GM12878 (cell line): ENCODE measurements around the gene RAPGEF6. TPM values are rescaled to one million over a fixed set of nuclear protein-coding genes. Genes with fewer than 3 reads are reported as not detected.
A peak's percentile ranks its signal among the peaks of the same experiment; 100 is the strongest.

Experiments used
- ATAC-seq: fragments of 200-7000 bp; cut with Tn5 transposase; 3 replicates; pipeline ENCODE4 v1.9.1; 2020; ENCODE audit warnings: mild to moderate bottlenecking, moderate library complexity
- BruUV-seq: library from RNA; stranded (reverse); fragments of 400-500 nt; replicated peaks from 2 replicates; lab custom pipeline; 2021; lab: Mats Ljungman, UMichigan
- CTCF ChIA-PET: fragments of 300-600 bp; sonication (Branson Sonifier 250); formaldehyde crosslinking; extraction: SDS; loops from one replicate; lab custom pipeline; 2021; ENCODE audit warnings: inconsistent platforms; lab: Yijun Ruan, JAX
- POLR2A ChIA-PET: fragments of 350-600 bp; formaldehyde crosslinking; extraction: SDS; loops from one replicate; lab custom pipeline; 2021; ENCODE audit warnings: inconsistent platforms; lab: Charles Lee
- RAD21 ChIA-PET: fragments of 300-600 bp; sonication (Branson Sonifier 250); formaldehyde crosslinking; loops from one replicate; lab custom pipeline; 2023; ENCODE audit warnings: antibody characterized with exemption; ENCODE audit not compliant: unreplicated experiment; lab: Charles Lee
- SMC1A ChIA-PET: fragments of 300-600 bp; sonication (Branson Sonifier 250); formaldehyde crosslinking; loops from one replicate; lab custom pipeline; 2023; ENCODE audit not compliant: unreplicated experiment, uncharacterized antibody; lab: Charles Lee
- DNase-seq: peaks from one replicate; pipeline ENCODE4 v3.0.0-alpha.2; 2011; ENCODE audit warnings: low read depth, low spot score
- FAIRE-seq: peaks from 3 replicates; lab custom pipeline; 2011; peaks lifted over from hg19 to GRCh38; lab: Jason Lieb, UNC
- H2AFZ ChIP-seq: 2 replicates; pipeline ENCODE4 v1.6.0; 2011; ENCODE audit warnings: low read depth, low read length, control low read depth; ENCODE audit not compliant: control insufficient read depth
- H3K27ac ChIP-seq: 2 replicates; pipeline ENCODE4 v1.5.1; 2011; ENCODE audit warnings: control low read depth; ENCODE audit not compliant: control insufficient read depth, insufficient read depth
- H3K27me3 ChIP-seq, 2 experiments: replicated peaks in 1 of 2; 2 replicates each; pipeline versions ENCODE4 v1.6.0 to v1.6.1; 2011; ENCODE audit warnings: low read length in 1 of 2; ENCODE audit not compliant: control insufficient read depth in 2 of 2, insufficient read depth in 2 of 2
- H3K36me3 ChIP-seq, 2 experiments: 2 replicates each; pipeline ENCODE4 v1.5.1; 2011; ENCODE audit warnings: low read length in 1 of 2; ENCODE audit not compliant: control insufficient read depth in 2 of 2, insufficient read depth in 2 of 2
- H3K4me1 ChIP-seq: 2 replicates; pipeline ENCODE4 v1.6.1; 2011; ENCODE audit warnings: mild to moderate bottlenecking, low read length, moderate library complexity, mixed read lengths; ENCODE audit not compliant: control insufficient read depth, insufficient read depth
- H3K4me2 ChIP-seq: 2 replicates; pipeline ENCODE4 v1.6.0; 2011; ENCODE audit warnings: control low read depth; ENCODE audit not compliant: control insufficient read depth, insufficient read depth
- H3K4me3 ChIP-seq: fragments of 200-600 bp; sonication (generic); 2 replicates; pipeline ENCODE4 v1.5.1; 2016
- H3K79me2 ChIP-seq: 2 replicates; pipeline ENCODE4 v1.6.0; 2011; ENCODE audit warnings: low read length; ENCODE audit not compliant: control insufficient read depth, insufficient read depth
- H3K9ac ChIP-seq: 2 replicates; pipeline ENCODE4 v1.8.0; 2011; ENCODE audit warnings: low read length, control low read depth, mixed read lengths; ENCODE audit not compliant: control insufficient read depth, insufficient read depth
- H3K9me3 ChIP-seq: replicated peaks from 3 replicates; pipeline ENCODE4 v1.5.1; 2011; ENCODE audit warnings: mild to moderate bottlenecking, low read length; ENCODE audit not compliant: control insufficient read depth, insufficient read depth
- H4K20me1 ChIP-seq: 2 replicates; pipeline ENCODE4 v1.6.0; 2011; ENCODE audit not compliant: control insufficient read depth, insufficient read depth
- BHLHE40 ChIP-seq, 2 experiments: fragments of 450-650 bp in 1 of 2; IDR thresholded peaks; 2 replicates each; pipeline ENCODE4 v1.6.1; 2011 to 2017; ENCODE audit warnings: low read depth in 2 of 2, borderline replicate concordance in 1 of 2, improper control_type of control experiment in 1 of 2, low read length in 1 of 2, mild to moderate bottlenecking in 1 of 2
- E2F4 ChIP-seq: IDR thresholded peaks from 2 replicates; pipeline ENCODE4 v1.6.1; 2012; ENCODE audit warnings: low read depth, low read length, improper control_type of control experiment
- GABPA ChIP-seq: IDR thresholded peaks from 2 replicates; pipeline ENCODE4 v1.6.1; 2014; ENCODE audit warnings: antibody characterized with exemption, low read depth, mild to moderate bottlenecking, inconsistent platforms
- GATAD2B ChIP-seq: fragments of 450-650 bp; conservative IDR thresholded peaks from 2 replicates; pipeline ENCODE4 v1.6.1; 2017; ENCODE audit warnings: low read depth, mild to moderate bottlenecking, moderate library complexity
- MEF2A ChIP-seq: IDR thresholded peaks from 2 replicates; pipeline ENCODE4 v1.6.1; 2011; ENCODE audit warnings: low read depth, mild to moderate bottlenecking, low read length, moderate library complexity; ENCODE audit not compliant: insufficient read depth
- MEF2B ChIP-seq: fragments of 450-650 bp; IDR thresholded peaks from 2 replicates; pipeline ENCODE4 v1.6.1; 2018; ENCODE audit warnings: mild to moderate bottlenecking, moderate library complexity; ENCODE audit not compliant: partially characterized antibody, poor library complexity, severe bottlenecking
- RELB ChIP-seq: fragments of 450-650 bp; IDR thresholded peaks from 2 replicates; pipeline ENCODE4 v1.6.1; 2017; ENCODE audit warnings: low read depth, mild to moderate bottlenecking, moderate library complexity
- ZBTB33 ChIP-seq: fragments of 450-650 bp; IDR thresholded peaks from 2 replicates; pipeline ENCODE4 v1.6.1; 2017; ENCODE audit warnings: mild to moderate bottlenecking
- ZNF207 ChIP-seq: fragments of 450-650 bp; IDR thresholded peaks from 2 replicates; pipeline ENCODE4 v1.6.1; 2014; ENCODE audit warnings: antibody characterized with exemption, mild to moderate bottlenecking, borderline replicate concordance
- ZNF622 ChIP-seq: fragments of 450-650 bp; IDR thresholded peaks from 2 replicates; pipeline ENCODE4 v1.6.1; 2017; ENCODE audit warnings: mild to moderate bottlenecking, inconsistent platforms
- ZSCAN29 ChIP-seq: fragments of 450-650 bp; IDR thresholded peaks from 2 replicates; pipeline ENCODE4 v1.6.1; 2017; ENCODE audit warnings: mild to moderate bottlenecking, moderate library complexity
- WGBS: methylation state at CpG from one replicate; pipeline ENCODE4 v1.1.6; 2016; ENCODE audit warnings: low lambda C conversion rate; ENCODE audit not compliant: insufficient replicate concordance, insufficient coverage; ENCODE audit errors: missing lambda C conversion rate; 5-methylcytosine and 5-hydroxymethylcytosine counted together
- in situ Hi-C: fragments of 300-500 bp; cut with MboI; formaldehyde crosslinking; loops from 9 replicates; pipeline ENCODE4 v1.14.3; 2018; ENCODE audit warnings: mixed read lengths
- intact Hi-C: fragments of 100-400 bp; cut with micrococcal nuclease; formaldehyde crosslinking; loops from one replicate; pipeline ENCODE4 v1.14.2; 2022; ENCODE audit not compliant: unreplicated experiment
- polyA plus RNA-seq, 11 experiments: library from polyadenylated mRNA; depleted of rRNA in 4 of 11; unstranded in 6 of 11; stranded (reverse) in 5 of 11; fragments of >200 nt; fragmentation: Nextera tagmentation in 4 of 11; fragmentation: Illumina TruSeq in 1 of 11; extraction: Ambion mirVana in 4 of 11; extraction: Trizol in 1 of 11; gene quantifications; 1 replicate in 1 of 11; 2 replicates in 10 of 11; pipeline versions ENCODE4 v1.2.1 to v1.2.3, GENCODE V29; 2011 to 2016; ENCODE audit warnings: inconsistent platforms in 2 of 11, missing spikeins in 2 of 11, low read depth in 1 of 11
- total RNA-seq, 4 experiments: library from RNA; depleted of rRNA in 3 of 4; stranded (reverse); fragments of >200 nt in 3 of 4; fragmentation: Illumina TruSeq in 1 of 4; extraction: Trizol in 1 of 4; gene quantifications; 2 replicates each; pipeline versions ENCODE4 v1.2.1 to v1.2.3, GENCODE V29; 2013 to 2021

The RAPGEF6 gene
- total and polyA plus RNA-seq, 10 of the 15 experiments (the other 5 are each of a cell fraction or from before 2014, with no cell fraction given), result 2.9 to 24.0 (median 14.2) TPM

- Histone ChIP-seq H4K20me1 (no peaks in the 10 kb centered on the region), H3K4me2 (no peak overlapping the region), H3K36me3 (peaks cover 0 to 11% of the 10 kb centered on the region in 2 experiments; a peak in 2 of 4 replicates), H3K9me3 (no peaks in the 10 kb centered on the region; the same call in 2 of the 3 replicates), H3K27ac (no peak overlapping the region), H3K79me2 (no peaks in the 10 kb centered on the region), H3K9ac (no peak overlapping the region), H3K27me3 (no peaks in the 10 kb centered on the region), H3K4me1 (no peaks in the 10 kb centered on the region), H3K4me3 (no peak overlapping the region), H2AFZ (no peak overlapping the region)
- SMC1A ChIA-PET, result no interaction called here
- FAIRE-seq, result no peak
- POLR2A ChIA-PET, result no interaction called here
- CTCF ChIA-PET, result no interaction called here
- RAD21 ChIA-PET, result no interaction called here
- ATAC-seq, result no peak
- DNase-seq, result no peak
- intact Hi-C loops (no loop called here), in situ Hi-C loops (no loop called here)
- WGBS, result 100% methylated on average over 2 of the region's 2 CpGs
- BruUV-seq, result TSS peak; percentile 43
- no peak for TF ChIP-seq MEF2A
- TF ChIP-seq ZBTB33, result no peak
- no peak for TF ChIP-seq ZSCAN29
- TF ChIP-seq E2F4, result no peak
- no peak for TF ChIP-seq MEF2B
- TF ChIP-seq ZNF207, result no peak
- no peak for TF ChIP-seq BHLHE40 (IDR thresholded peaks at IDR 0.05; ENCODE audit: borderline replicate concordance in 1 of 2, low read depth in 2 of 2, low read length in 1 of 2)
- TF ChIP-seq GABPA, result no peak
- no peak for TF ChIP-seq ZNF622
- TF ChIP-seq GATAD2B, result no peak
- TF ChIP-seq RELB, result no peak
Observed at GRCh38 chr5:131550606-131551005, 84.4 kb downstream of the RAPGEF6 start.
